IPS DF 6.9 (cell line): ENCODE results near the gene R3HDM2.

Experiments used
- DNase-seq: peaks from one replicate; pipeline ENCODE4 v3.0.0-alpha.2; 2013; ENCODE audit warnings: low read depth, low spot score
- H3K27ac ChIP-seq: one replicate; pipeline ENCODE4 v1.5.1; 2013; ENCODE audit warnings: low read length, control low read depth
- H3K27me3 ChIP-seq: 2 replicates; pipeline ENCODE4 v1.6.1; 2013; ENCODE audit warnings: mild to moderate bottlenecking, low read length; ENCODE audit not compliant: control insufficient read depth, insufficient read depth
- H3K36me3 ChIP-seq: 2 replicates; pipeline ENCODE4 v1.6.1; 2013; ENCODE audit warnings: low read length; ENCODE audit not compliant: control insufficient read depth, insufficient read depth
- H3K4me1 ChIP-seq: 2 replicates; pipeline ENCODE4 v1.6.1; 2013; ENCODE audit warnings: low read length; ENCODE audit not compliant: control insufficient read depth, insufficient read depth
- H3K4me3 ChIP-seq: 2 replicates; pipeline ENCODE4 v1.5.1; 2013; ENCODE audit warnings: mild to moderate bottlenecking, low read length
- H3K9me3 ChIP-seq: 2 replicates; pipeline ENCODE4 v1.6.1; 2013; ENCODE audit warnings: low read length, inconsistent platforms; ENCODE audit not compliant: control insufficient read depth, insufficient read depth
- WGBS: extraction: QIAGEN DNeasy Blood & Tissue Kit; methylation state at CpG from one replicate; pipeline ENCODE4 v1.1.7; 2013; ENCODE audit warnings: mixed read lengths, missing lambda C conversion rate; ENCODE audit not compliant: insufficient read length, insufficient coverage; 5-methylcytosine and 5-hydroxymethylcytosine counted together

The R3HDM2 gene

GRCh38 chr12:57222286-57223190 is 208.3 kb downstream of the R3HDM2 start:
- Histone ChIP-seq H3K4me1 (peaks cover 15% of the 10 kb centered on the region), H3K9me3 (no peaks in the 10 kb centered on the region), H3K36me3 (no peaks in the 10 kb centered on the region), H3K27ac (no peak overlapping the region), H3K27me3 (peaks cover 86% of the 10 kb centered on the region), H3K4me3 (no peak overlapping the region)
- no CpG with 5 or more reads among the region's 13 CpGs for WGBS
- no peak for DNase-seq

DNA sequence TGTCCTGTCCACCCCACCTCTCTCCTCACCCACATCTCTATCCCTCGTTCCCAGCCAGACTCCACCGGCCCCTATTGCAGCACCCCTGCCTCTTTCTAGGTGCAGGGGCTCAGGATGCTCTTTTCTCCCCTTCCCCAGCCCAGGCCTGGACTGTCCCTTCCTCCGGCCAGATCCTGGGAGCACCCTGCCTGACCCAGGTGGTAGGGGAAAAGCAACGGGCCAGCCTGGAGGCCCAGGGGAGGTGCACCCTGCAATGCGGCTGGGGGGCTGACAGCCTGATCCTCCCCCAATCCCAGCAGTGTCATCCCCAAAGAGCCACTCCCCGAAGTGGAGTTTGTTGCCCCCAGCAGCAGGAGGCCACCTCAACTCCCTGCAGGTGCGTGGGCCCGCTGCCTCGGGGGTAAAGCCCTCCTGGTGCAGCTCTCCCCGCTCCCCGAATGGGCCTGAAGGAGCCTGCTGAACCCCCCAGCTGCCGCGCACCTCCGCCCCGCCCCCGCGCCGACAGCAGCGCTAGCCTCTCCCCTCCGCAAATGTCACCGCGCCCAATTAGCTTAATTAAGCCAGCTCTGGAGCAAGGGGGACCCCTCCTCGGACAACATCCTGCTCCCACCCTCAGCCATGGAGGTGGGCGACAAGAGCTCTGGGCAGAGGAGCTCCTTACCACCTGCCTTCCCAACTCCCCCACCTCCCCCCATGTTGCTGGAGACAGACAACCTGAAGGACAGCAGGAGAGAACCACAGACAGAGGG is 209.5 kb downstream of the R3HDM2 start:
- no peak overlapping the region for H3K27ac ChIP-seq
- H3K4me3 ChIP-seq: no peak overlapping the region
- WGBS: no CpG with 5 or more reads among the region's 24 CpGs
- peaks cover 16% of the 10 kb centered on the region for H3K4me1 ChIP-seq
- H3K27me3 ChIP-seq: peaks cover 87% of the 10 kb centered on the region
- DNase-seq: no peak
- no peaks in the 10 kb centered on the region for H3K36me3 ChIP-seq
- no peaks in the 10 kb centered on the region for H3K9me3 ChIP-seq

GRCh38 chr12:57220770-57221168 is 210.1 kb downstream of the R3HDM2 start:
- no peak for DNase-seq
- no CpG with 5 or more reads among the region's 1 CpG for WGBS
- Histone ChIP-seq H3K4me3 (no peak overlapping the region), H3K27me3 (peaks cover 86% of the 10 kb centered on the region), H3K9me3 (no peaks in the 10 kb centered on the region), H3K4me1 (peaks cover 14% of the 10 kb centered on the region), H3K36me3 (no peaks in the 10 kb centered on the region), H3K27ac (no peak overlapping the region)

- no CpG with 5 or more reads among the region's 38 CpGs for WGBS
- no peak for DNase-seq
- Histone ChIP-seq H3K4me3 (no peak overlapping the region), H3K9me3 (no peaks in the 10 kb centered on the region), H3K27ac (no peak overlapping the region), H3K27me3 (peaks cover 86% of the 10 kb centered on the region), H3K4me1 (peaks cover 16% of the 10 kb centered on the region), H3K36me3 (no peaks in the 10 kb centered on the region)
These were observed 210.7 kb downstream of the R3HDM2 start for GRCh38 chr12:57219993-57220754.

DNA sequence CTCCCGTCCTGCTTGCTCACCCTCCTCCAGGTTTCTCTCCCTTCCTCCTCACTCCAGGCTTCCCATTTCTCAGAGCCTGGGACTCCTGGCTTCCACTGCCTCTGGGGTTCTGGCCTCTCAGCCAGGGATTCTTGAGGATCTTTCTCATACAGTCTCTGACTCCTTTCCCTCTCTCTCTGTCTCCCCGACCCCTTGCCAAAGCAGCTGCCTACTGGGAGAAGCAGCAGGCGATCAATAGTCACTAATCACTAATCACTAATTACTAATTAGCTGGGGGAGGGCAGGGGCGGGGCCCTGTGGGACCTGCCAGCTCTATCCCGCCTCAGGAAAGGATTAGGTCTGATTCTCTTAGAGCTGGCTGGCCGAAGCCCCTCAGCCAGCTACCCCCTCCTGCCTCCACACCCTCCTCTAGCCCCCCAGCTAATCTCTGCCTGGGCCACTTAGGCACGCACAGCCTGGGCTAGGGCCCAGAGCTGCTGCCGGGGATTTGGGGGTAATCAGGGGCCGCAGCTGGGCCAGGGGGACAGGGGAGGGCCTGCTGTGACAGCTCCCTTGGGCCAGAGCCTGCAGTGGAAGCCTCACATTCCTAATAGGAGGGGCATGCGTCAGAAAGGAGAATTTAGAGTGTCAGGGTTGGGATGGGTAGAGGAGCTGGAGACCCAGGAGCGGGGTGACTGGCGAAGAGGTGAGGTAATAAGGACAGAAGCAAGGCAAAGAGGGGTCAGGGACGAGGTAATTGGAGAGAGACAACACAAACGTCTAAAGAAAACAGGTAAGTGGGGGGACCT is 211.4 kb downstream of the R3HDM2 start:
- Histone ChIP-seq H3K4me3 (no peak overlapping the region), H3K27me3 (peaks cover 87% of the 10 kb centered on the region), H3K9me3 (no peaks in the 10 kb centered on the region), H3K36me3 (no peaks in the 10 kb centered on the region), H3K27ac (no peak overlapping the region), H3K4me1 (peaks cover 19% of the 10 kb centered on the region)
- no peak for DNase-seq
- whole genome bisulfite sequencing: no CpG with 5 or more reads among the region's 14 CpGs

DNA sequence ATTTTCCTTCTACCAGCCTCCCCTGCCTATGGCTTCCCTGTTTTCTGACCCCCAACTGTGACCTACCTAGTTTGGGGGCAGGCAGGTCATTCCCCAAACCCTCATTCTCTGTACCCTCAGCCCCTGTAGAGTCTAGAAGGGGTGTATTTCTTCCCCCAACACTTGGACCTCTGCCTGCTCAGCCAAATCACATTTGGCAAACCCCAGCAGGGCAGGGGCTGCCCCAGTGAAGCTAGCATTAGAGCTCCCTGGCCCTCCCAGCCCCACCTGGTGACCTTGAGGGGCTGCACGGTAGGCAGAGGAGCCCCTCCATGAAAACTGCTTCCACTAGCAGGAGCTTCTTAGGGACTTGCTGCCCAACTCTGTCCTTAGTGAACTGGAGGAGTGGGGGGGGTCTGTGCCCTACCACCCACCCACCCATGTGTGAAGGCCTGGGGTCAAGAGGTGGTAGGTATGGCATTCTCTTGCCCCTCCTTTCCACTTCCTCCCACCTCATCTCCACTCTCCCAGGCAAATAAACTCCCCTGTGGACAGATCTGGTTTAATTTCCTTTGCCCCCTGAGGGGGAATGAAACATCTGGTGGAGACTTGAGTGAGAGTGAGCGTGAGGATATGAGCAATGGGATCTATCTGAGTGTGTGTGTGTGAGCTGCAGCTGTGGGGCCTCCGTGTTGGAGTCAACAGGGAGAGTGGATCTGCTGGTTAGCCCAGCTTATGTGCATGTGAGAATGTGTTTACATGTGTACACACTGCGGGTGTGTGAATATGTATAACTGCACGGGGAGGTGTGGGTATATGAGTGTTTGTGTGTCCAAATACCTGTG is 212.6 kb downstream of the R3HDM2 start:
- no peak overlapping the region for H3K4me3 ChIP-seq
- DNase-seq: no peak
- no peaks in the 10 kb centered on the region for H3K9me3 ChIP-seq
- H3K27me3 ChIP-seq: peaks cover 77% of the 10 kb centered on the region
- peaks cover 24% of the 10 kb centered on the region for H3K4me1 ChIP-seq
- WGBS: no CpG with 5 or more reads among the region's 5 CpGs
- H3K27ac ChIP-seq: no peak overlapping the region
- H3K36me3 ChIP-seq: no peaks in the 10 kb centered on the region

DNA sequence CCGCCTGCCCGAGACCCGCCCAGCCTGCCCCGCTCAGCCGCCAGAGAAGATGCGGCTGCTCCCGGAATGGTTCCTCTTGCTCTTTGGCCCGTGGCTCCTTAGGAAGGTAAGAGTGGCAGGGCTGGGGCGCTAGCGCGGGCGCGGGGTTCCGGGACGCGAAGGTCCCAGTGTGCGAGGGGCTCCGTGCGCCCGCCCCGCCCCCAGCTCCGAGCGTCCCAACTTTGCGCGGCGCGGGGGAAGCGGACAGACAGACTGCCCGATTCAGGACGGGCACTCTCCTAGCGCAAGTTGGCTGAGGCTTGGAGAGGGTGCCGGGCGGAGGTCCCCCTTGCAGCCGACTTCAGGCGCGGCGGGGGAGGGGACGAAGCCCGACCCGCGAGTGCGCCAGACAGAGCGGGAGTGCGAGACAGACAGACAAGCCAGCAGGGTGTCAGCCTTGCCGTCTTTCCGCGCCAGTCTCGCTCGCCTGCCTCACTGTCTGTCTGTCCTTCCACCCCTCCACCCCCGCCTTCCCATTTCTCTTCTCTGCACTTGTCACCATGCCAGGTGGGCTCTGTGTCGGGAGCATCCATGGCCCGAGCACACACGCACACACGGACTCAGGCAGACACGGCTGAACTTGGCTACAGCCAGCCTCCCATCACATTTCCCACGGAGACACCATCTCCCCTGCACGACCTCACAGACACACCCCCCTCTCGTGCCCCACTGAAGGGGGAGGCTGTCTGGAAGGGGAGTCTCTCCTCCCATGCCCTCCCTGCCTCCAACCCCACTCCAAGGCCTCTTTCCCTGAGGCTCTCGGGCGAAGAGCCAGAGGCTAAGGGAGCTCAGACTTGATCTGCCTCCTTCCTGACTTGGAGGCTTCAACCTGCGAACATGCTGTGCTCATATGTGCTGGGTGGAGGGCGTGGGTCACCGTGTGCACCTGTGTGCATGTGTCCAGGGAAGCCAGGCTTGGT is 213.6 kb downstream of the R3HDM2 start:
- peaks cover 67% of the 10 kb centered on the region for H3K27me3 ChIP-seq
- peak overlapping the region; percentile 19; the same call in 1 of the 2 replicates for H3K4me3 ChIP-seq
- H3K27ac ChIP-seq: no peak overlapping the region
- WGBS: no CpG with 5 or more reads among the region's 63 CpGs
- H3K4me1 ChIP-seq: peaks cover 24% of the 10 kb centered on the region
- DNase-seq: no peak
- H3K9me3 ChIP-seq: no peaks in the 10 kb centered on the region
- H3K36me3 ChIP-seq: peaks cover 1% of the 10 kb centered on the region

GRCh38 chr12:57216014-57216911 is 214.6 kb downstream of the R3HDM2 start, which contains the start of gene NXPH4:
Gene NXPH4, plus strand, starts transcription at chr12:57216794. Its CDS starts 176 bp downstream, at chr12:57216970.
- peaks cover 6% of the 10 kb centered on the region for H3K36me3 ChIP-seq
- H3K4me1 ChIP-seq: peaks cover 21% of the 10 kb centered on the region
- H3K4me3 ChIP-seq: peak within 1 kb of the TSS; percentile 30; the same call in 1 of the 2 replicates
- H3K27me3 ChIP-seq: peaks cover 58% of the 10 kb centered on the region
- no peak for DNase-seq
- H3K27ac ChIP-seq: no peak within 1 kb of the TSS
- H3K9me3 ChIP-seq: no peaks in the 10 kb centered on the region
- WGBS: no CpG with 5 or more reads among the region's 102 CpGs
